HepG2 (cell line): Measurements from ENCODE around the gene PLCL1. TPM values are rescaled to one million over a fixed set of nuclear protein-coding genes. Genes with fewer than 3 reads are reported as not detected.

Source experiments
- ATAC-seq: fragments of 200-7000 bp; cut with Tn5 transposase; 3 replicates; pipeline ENCODE4 v1.9.1; 2020; ENCODE audit warnings: mild to moderate bottlenecking, moderate library complexity
- BruUV-seq: library from RNA; stranded (reverse); fragments of 400-500 nt; replicated peaks from 2 replicates; lab custom pipeline; 2021; lab: Mats Ljungman, UMichigan
- CTCF ChIA-PET: fragments of 300-600 bp; formaldehyde crosslinking; extraction: SDS; loops from one replicate; lab custom pipeline; 2021; ENCODE audit warnings: low total read pairs, inconsistent platforms, low intra/inter-chr PET ratio; lab: Yijun Ruan, JAX
- POLR2A ChIA-PET: fragments of 350-600 bp; sonication (Branson Sonifier 250); formaldehyde crosslinking; loops from one replicate; lab custom pipeline; 2020; ENCODE audit warnings: antibody characterized with exemption, inconsistent platforms; lab: Yijun Ruan, JAX
- DNase-seq: peaks from one replicate; pipeline ENCODE4 v3.0.0-alpha.2; 2015; ENCODE audit warnings: low spot score
- FAIRE-seq: peaks from 3 replicates; lab custom pipeline; 2011; peaks lifted over from hg19 to GRCh38; lab: Jason Lieb, UNC
- H2AFZ ChIP-seq: one replicate; pipeline ENCODE4 v1.6.1; 2011; ENCODE audit warnings: low read length, inconsistent platforms
- H3K27ac ChIP-seq: fragments of 300-600 bp; 3 replicates; pipeline ENCODE4 v1.8.0; 2011; ENCODE audit warnings: mixed run types, mild to moderate bottlenecking, mixed read lengths, low read length, inconsistent platforms; ENCODE audit not compliant: insufficient read depth; ENCODE audit errors: extremely low read length
- H3K27me3 ChIP-seq, 2 experiments: fragments of 200-600 bp in 1 of 2; 2 replicates in 1 of 2; 3 replicates in 1 of 2; pipeline versions ENCODE4 v1.6.0 to v1.8.0; 2011; ENCODE audit warnings: low read length in 2 of 2, mild to moderate bottlenecking in 2 of 2, moderate library complexity in 2 of 2, inconsistent platforms in 1 of 2; ENCODE audit not compliant: insufficient read depth in 2 of 2, control insufficient read depth in 1 of 2
- H3K36me3 ChIP-seq, 2 experiments: fragments of 200-600 bp in 1 of 2; replicated peaks in 1 of 2; 2 replicates in 1 of 2; 3 replicates in 1 of 2; pipeline versions ENCODE4 v1.5.1 to v1.8.0; 2011; ENCODE audit warnings: low read length in 2 of 2, inconsistent platforms in 1 of 2; ENCODE audit not compliant: insufficient read depth in 2 of 2, control insufficient read depth in 1 of 2
- H3K4me1 ChIP-seq: 2 replicates; pipeline ENCODE4 v1.5.1; 2012; ENCODE audit warnings: low read length, inconsistent platforms; ENCODE audit not compliant: insufficient read depth
- H3K4me2 ChIP-seq: 2 replicates; pipeline ENCODE4 v1.6.0; 2011; ENCODE audit warnings: low read depth, low read length, inconsistent platforms
- H3K4me3 ChIP-seq, 3 experiments: fragments of 200-600 bp in 1 of 3; sonication (generic), shearing (Covaris generic) in 1 of 3; replicated peaks in 1 of 3; 2 replicates each; pipeline ENCODE4 v1.5.1; 2011 to 2016; ENCODE audit warnings: low read length in 3 of 3, inconsistent platforms in 2 of 3, low read depth in 2 of 3, mild to moderate bottlenecking in 2 of 3, control low read depth in 1 of 3, mixed read lengths in 1 of 3; ENCODE audit not compliant: insufficient read depth in 1 of 3
- H3K79me2 ChIP-seq: one replicate; pipeline ENCODE4 v1.6.1; 2011; ENCODE audit warnings: low read length, inconsistent platforms; ENCODE audit not compliant: insufficient read depth
- H3K9ac ChIP-seq: 2 replicates; pipeline ENCODE4 v1.6.0; 2011; ENCODE audit warnings: mild to moderate bottlenecking, low read depth, low read length, inconsistent platforms; ENCODE audit not compliant: insufficient read depth
- H3K9me3 ChIP-seq: 2 replicates; pipeline ENCODE4 v1.5.1; 2012; ENCODE audit warnings: mild to moderate bottlenecking, low read length
- H4K20me1 ChIP-seq: 2 replicates; pipeline ENCODE4 v1.6.0; 2011; ENCODE audit warnings: inconsistent platforms, mild to moderate bottlenecking, low read length, moderate library complexity; ENCODE audit not compliant: insufficient read depth
- MATR3 ChIP-seq: sonication (generic); formaldehyde crosslinking; IDR thresholded peaks from 2 replicates; pipeline ENCODE4 v1.4.0; 2020; ENCODE audit warnings: missing genetic modification reagents
- PTBP1 ChIP-seq: fragments of 200-400 bp; formaldehyde crosslinking; IDR thresholded peaks from 2 replicates; pipeline ENCODE4 v1.6.1; 2018; ENCODE audit warnings: low read length, low read depth; ENCODE audit not compliant: poor library complexity, severe bottlenecking
- REST ChIP-seq, 2 experiments: IDR thresholded peaks; 2 replicates each; pipeline ENCODE4 v1.6.1; 2011 to 2012; ENCODE audit warnings: low read length in 2 of 2, borderline replicate concordance in 1 of 2, low read depth in 1 of 2, mild to moderate bottlenecking in 1 of 2, moderate library complexity in 1 of 2
- TFDP2 ChIP-seq: sonication (generic); formaldehyde crosslinking; IDR thresholded peaks from 2 replicates; pipeline ENCODE4 v1.4.0; 2020; ENCODE audit warnings: missing genetic modification reagents
- ZFP36L2 ChIP-seq: sonication (generic); formaldehyde crosslinking; IDR thresholded peaks from 2 replicates; pipeline ENCODE4 v1.4.0; 2020; ENCODE audit warnings: missing genetic modification reagents
- WGBS: methylation state at CpG from one replicate; pipeline ENCODE4 v1.1.6; 2017; ENCODE audit warnings: low lambda C conversion rate; 5-methylcytosine and 5-hydroxymethylcytosine counted together
- in situ Hi-C: cut with HindIII; loops from 2 replicates; pipeline ENCODE4 v1.10.0; 2017; ENCODE audit warnings: low pct_unique_long_range_greater_than_20kb; ENCODE audit not compliant: extremely low pct_ligation_motif_present
- intact Hi-C: fragments of 100-400 bp; cut with micrococcal nuclease; formaldehyde crosslinking; loops from one replicate; pipeline ENCODE4 v1.10.0; 2022; ENCODE audit not compliant: unreplicated experiment
- polyA plus RNA-seq, 8 experiments: library from polyadenylated mRNA; depleted of rRNA in 3 of 8; stranded (reverse) in 7 of 8; unstranded in 1 of 8; fragments of >200 nt; fragmentation: Illumina TruSeq in 4 of 8; extraction: Trizol in 4 of 8; gene quantifications; 2 replicates each; pipeline versions ENCODE4 v1.2.1 to v1.2.3, GENCODE V29; 2011 to 2016; ENCODE audit warnings: low read depth in 4 of 8, missing spikeins in 1 of 8, mixed read lengths in 1 of 8; ENCODE audit not compliant: insufficient read depth in 1 of 8
- total RNA-seq, 5 experiments: library from RNA; depleted of rRNA; stranded (reverse); fragments of >200 nt; fragmentation: Illumina TruSeq; extraction: Trizol; gene quantifications; 2 replicates each; pipeline ENCODE4 v1.2.3, GENCODE V29; 2016; ENCODE audit warnings: low read depth in 1 of 5

PLCL1 gene
- total and polyA plus RNA-seq, 2 of the 13 experiments (the other 11 are each of a cell fraction or from before 2014, with no cell fraction given): not detected

- no peak overlapping the region for H2AFZ ChIP-seq
- H3K27me3 ChIP-seq: no peaks in the 10 kb centered on the region
- TF ChIP-seq TFDP2: no peak
- no peak for TF ChIP-seq ZFP36L2 (CRISPR knock-in tag)
- TF ChIP-seq PTBP1: no peak
- FAIRE-seq (no peak), DNase-seq (no peak), ATAC-seq (no peak)
- no peak overlapping the region for H3K4me3 ChIP-seq
- H3K79me2 ChIP-seq: no peaks in the 10 kb centered on the region
- in situ Hi-C loops (no loop called here), intact Hi-C loops (no loop called here)
- no peaks in the 10 kb centered on the region for H3K4me1 ChIP-seq
- POLR2A ChIA-PET: no interaction called here
- H3K36me3 ChIP-seq: no peaks in the 10 kb centered on the region
- H3K9me3 ChIP-seq: no peaks in the 10 kb centered on the region
- no TSS peak for BruUV-seq
- H3K9ac ChIP-seq: no peak overlapping the region
- 10% methylated on average over 8 of the region's 8 CpGs for WGBS
- no peak overlapping the region for H3K27ac ChIP-seq
- H4K20me1 ChIP-seq: no peaks in the 10 kb centered on the region
- H3K4me2 ChIP-seq: no peak overlapping the region
- CTCF ChIA-PET: no interaction called here
These were observed 104.8 kb downstream of the PLCL1 start for GRCh38 chr2:197908990-197909776.

- POLR2A ChIA-PET: no interaction called here
- H3K4me1 ChIP-seq: no peaks in the 10 kb centered on the region
- intact Hi-C loops: no loop called here
These were observed 107.3 kb downstream of the PLCL1 start for GRCh38 chr2:197911667-197912066.

More at GRCh38 chr2:197911667-197912066, 107.3 kb downstream of the PLCL1 start:
- no peak for DNase-seq
- Histone ChIP-seq H3K27ac (no peak overlapping the region), H3K27me3 (no peaks in the 10 kb centered on the region), H3K4me2 (no peak overlapping the region), H3K79me2 (no peaks in the 10 kb centered on the region), H3K9ac (no peak overlapping the region), H3K9me3 (no peaks in the 10 kb centered on the region), H3K4me3 (no peak overlapping the region), H4K20me1 (no peaks in the 10 kb centered on the region), H2AFZ (no peak overlapping the region), H3K36me3 (no peaks in the 10 kb centered on the region)
- in situ Hi-C loops: no loop called here
- no peak for FAIRE-seq
- BruUV-seq: no TSS peak
- TF ChIP-seq MATR3 (CRISPR knock-in tag) (no peak), REST (IDR thresholded peaks at IDR 0.05; ENCODE audit: borderline replicate concordance in 1 of 2, low read depth in 1 of 2, low read length in 2 of 2) (no peak)
- CTCF ChIA-PET: no interaction called here
- WGBS: 1% methylated on average over 3 of the region's 3 CpGs
- no peak for ATAC-seq
